Astrocyte of the spinal cord (primary cell): Measurements from ENCODE around the gene NCAPD3.

Experiments used
- DNase-seq: peaks from one replicate; pipeline ENCODE4 v3.0.0; 2011; ENCODE audit warnings: low read depth, low spot score
- H3K4me3 ChIP-seq: 2 replicates; pipeline ENCODE4 v1.5.1; 2011; ENCODE audit warnings: low read depth, mild to moderate bottlenecking, low read length, moderate library complexity
- in situ Hi-C: cut with HindIII; loops from 2 replicates; pipeline ENCODE4 v1.10.0; 2017; ENCODE audit warnings: low sequenced_read_pairs
- TF ChIP-seq, protein P1 (sequence below): IDR thresholded peaks from 2 replicates; pipeline ENCODE4 v1.5.1; 2012; ENCODE audit warnings: low read depth, mild to moderate bottlenecking, low read length, inconsistent platforms

The NCAPD3 gene

GRCh38 chr11:134155456-134155855 is 68.3 kb downstream of the NCAPD3 start:
- in situ Hi-C loops, result no loop called here
- no peak overlapping the region for H3K4me3 ChIP-seq
- no peak for DNase-seq
- TF ChIP-seq, protein P1, sequence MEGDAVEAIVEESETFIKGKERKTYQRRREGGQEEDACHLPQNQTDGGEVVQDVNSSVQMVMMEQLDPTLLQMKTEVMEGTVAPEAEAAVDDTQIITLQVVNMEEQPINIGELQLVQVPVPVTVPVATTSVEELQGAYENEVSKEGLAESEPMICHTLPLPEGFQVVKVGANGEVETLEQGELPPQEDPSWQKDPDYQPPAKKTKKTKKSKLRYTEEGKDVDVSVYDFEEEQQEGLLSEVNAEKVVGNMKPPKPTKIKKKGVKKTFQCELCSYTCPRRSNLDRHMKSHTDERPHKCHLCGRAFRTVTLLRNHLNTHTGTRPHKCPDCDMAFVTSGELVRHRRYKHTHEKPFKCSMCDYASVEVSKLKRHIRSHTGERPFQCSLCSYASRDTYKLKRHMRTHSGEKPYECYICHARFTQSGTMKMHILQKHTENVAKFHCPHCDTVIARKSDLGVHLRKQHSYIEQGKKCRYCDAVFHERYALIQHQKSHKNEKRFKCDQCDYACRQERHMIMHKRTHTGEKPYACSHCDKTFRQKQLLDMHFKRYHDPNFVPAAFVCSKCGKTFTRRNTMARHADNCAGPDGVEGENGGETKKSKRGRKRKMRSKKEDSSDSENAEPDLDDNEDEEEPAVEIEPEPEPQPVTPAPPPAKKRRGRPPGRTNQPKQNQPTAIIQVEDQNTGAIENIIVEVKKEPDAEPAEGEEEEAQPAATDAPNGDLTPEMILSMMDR, result no peak

GRCh38 chr11:134154441-134154840 is 69.3 kb downstream of the NCAPD3 start:
- no peak overlapping the region for H3K4me3 ChIP-seq
- TF ChIP-seq, protein P1, result no peak
- no peak for DNase-seq
- in situ Hi-C loops, result no loop called here

GRCh38 chr11:134153147-134153905 is 70.4 kb downstream of the NCAPD3 start:
- DNase-seq, result no peak
- TF ChIP-seq, protein P1, result no peak
- in situ Hi-C loops, result no loop called here
- H3K4me3 ChIP-seq, result no peak overlapping the region

- DNase-seq, result no peak
- TF ChIP-seq, protein P1, result no peak
- in situ Hi-C loops, result no loop called here
- H3K4me3 ChIP-seq, result no peak overlapping the region
Measured at GRCh38 chr11:134152696-134153095, 71.1 kb downstream of the NCAPD3 start.

GRCh38 chr11:134151083-134151747 is 72.6 kb downstream of the NCAPD3 start:
- no peak for DNase-seq
- no peak overlapping the region for H3K4me3 ChIP-seq
- TF ChIP-seq, protein P1, result no peak
- in situ Hi-C loops, result no loop called here

- H3K4me3 ChIP-seq, result no peak overlapping the region
- no peak for DNase-seq
- TF ChIP-seq, protein P1, result no peak
- in situ Hi-C loops, result no loop called here
Measured at GRCh38 chr11:134150195-134150903, 73.4 kb downstream of the NCAPD3 start.
